ENCODE results near the gene CABP7.

CABP7 gene

GRCh38 chr22:29769723-29770321 is 50.0 kb downstream of the CABP7 start:
- no peak for DNase-seq (ENCODE audit: low read depth in 2 of 2, low spot score in 1 of 2)

- no peak for DNase-seq (ENCODE audit: low read depth in 2 of 2, low spot score in 1 of 2)
Observed at GRCh38 chr22:29772170-29772641, 52.4 kb downstream of the CABP7 start.

- DNase-seq (ENCODE audit: low read depth in 2 of 2, low spot score in 1 of 2) = no peak
Observed at GRCh38 chr22:29773233-29773632, 53.4 kb downstream of the CABP7 start.

GRCh38 chr22:29780220-29780619 is 60.4 kb downstream of the CABP7 start:
- DNase-seq (ENCODE audit: low read depth in 2 of 2, low spot score in 1 of 2) = no peak

- no peak for DNase-seq (ENCODE audit: low read depth in 2 of 2, low spot score in 1 of 2)
Observed at GRCh38 chr22:29780748-29781676, 61.2 kb downstream of the CABP7 start.
